Muscle of back (tissue), 11 donors: ENCODE data around the gene C2orf74. TPM values are rescaled to one million over a fixed set of nuclear protein-coding genes. Genes with fewer than 3 reads are reported as not detected.

Source experiments
- DNase-seq, 3 donors: peaks; one replicate each; pipeline versions ENCODE4 v3.0.0 to v3.0.0-alpha.2; 2013
- polyA plus RNA-seq, 10 donors: library from polyadenylated mRNA; unstranded; fragments of 120-200 nt; gene quantifications; one replicate each; pipeline ENCODE4 v1.2.1, GENCODE V29; 2013; ENCODE audit not compliant: insufficient read length in 10 of 10

C2orf74 gene
- polyA plus RNA-seq, 10 donors, result 15.3 to 33.7 (median 21.3) TPM

- DNase-seq, result peak in 1 of 3 donors; percentile 27
Observed at GRCh38 chr2:61210332-61210981, 48.5 kb downstream of the C2orf74 start.

- no peak for DNase-seq
Observed at GRCh38 chr2:61214171-61214570, 52.2 kb downstream of the C2orf74 start.

Other genes starting within 250 kb of the C2orf74 start
- 10 to 100 TPM; 19.4 to 26.3 (median 22.3) TPM for gene PEX13, start 144.5 kb upstream of the C2orf74 start, polyA plus RNA-seq
- gene PUS10, start 143.9 kb upstream of the C2orf74 start, polyA plus RNA-seq, result 1 to 10 TPM; 4.0 to 6.6 (median 5.1) TPM
- 10 to 100 TPM in 6 of 10 donors, 1 to 10 TPM in 4; 6.9 to 19.6 (median 11.5) TPM for gene SANBR, start 96.3 kb upstream of the C2orf74 start, polyA plus RNA-seq